LNCaP clone FGC (cell line): ENCODE data around the gene TRIM34.
A peak's percentile ranks its signal among the peaks of the same experiment; 100 is the strongest.
"Not testable (repeated sequence)": the region's sequence is repeated elsewhere in the genome, so short reads cannot be mapped to it uniquely, and the experiment has no call there.

ENCODE experiments used
- DNase-seq: peaks from one replicate; pipeline ENCODE4 v3.0.0-alpha.2; 2011; ENCODE audit warnings: low read depth
- H3K4me3 ChIP-seq: 2 replicates; pipeline ENCODE4 v1.5.1; 2011; ENCODE audit warnings: mild to moderate bottlenecking, low read depth, low read length, control low read depth
- CTCF ChIP-seq: IDR thresholded peaks from 2 replicates; pipeline ENCODE4 v1.5.1; 2012; ENCODE audit warnings: mild to moderate bottlenecking; ENCODE audit not compliant: control insufficient read depth, insufficient read depth; ENCODE audit errors: extremely low read depth

TRIM34 gene

GRCh38 chr11:5679811-5680210 lies 55.0 kb downstream of the TRIM34 start:
- no peak for DNase-seq
- no peak overlapping the region for H3K4me3 ChIP-seq
- no peak for TF ChIP-seq CTCF

GRCh38 chr11:5682890-5683441 lies 58.2 kb downstream of the TRIM34 start:
- DNase-seq, H3K4me3 ChIP-seq: not testable (repeated sequence)

- not testable (repeated sequence) for DNase-seq
- peak overlapping the region; percentile 60 for H3K4me3 ChIP-seq
Measured at GRCh38 chr11:5683620-5684019, 58.8 kb downstream of the TRIM34 start.

GRCh38 chr11:5684036-5684645 lies 59.3 kb downstream of the TRIM34 start:
- H3K4me3 ChIP-seq: peak overlapping the region; percentile 60
- no peak for TF ChIP-seq CTCF
- DNase-seq: no peak

GRCh38 chr11:5684646-5685362 lies 60.0 kb downstream of the TRIM34 start, which contains the start of gene TRIM5:
TRIM5 (minus strand) TSS chr11:5685074; CDS start chr11:5680177, 4,897 bp downstream.
- DNase-seq: peak; percentile 88
- peak; percentile 69 for TF ChIP-seq CTCF
- peak within 1 kb of the TSS; percentile 60 for H3K4me3 ChIP-seq

GRCh38 chr11:5686426-5686825 lies 61.6 kb downstream of the TRIM34 start:
- TF ChIP-seq CTCF: no peak
- no peak overlapping the region for H3K4me3 ChIP-seq
- DNase-seq: no peak

- DNase-seq: no peak
- TF ChIP-seq CTCF: no peak
- H3K4me3 ChIP-seq: no peak overlapping the region
Measured at GRCh38 chr11:5688482-5688881, 63.7 kb downstream of the TRIM34 start.
